K562 (cell line): ENCODE results near the gene ABCA1. TPM values are rescaled to one million over a fixed set of nuclear protein-coding genes. Genes with fewer than 3 reads are reported as not detected.
A peak's percentile ranks its signal among the peaks of the same experiment; 100 is the strongest.

Experiments
- BACH1 ChIP-seq: fragments of 200-800 bp; sonication (Bioruptor generic); IDR thresholded peaks from 2 replicates; pipeline ENCODE4 v1.6.1; 2016; ENCODE audit warnings: missing genetic modification characterization, missing compliant biosample characterization
- CCNT2 ChIP-seq: IDR thresholded peaks from 2 replicates; pipeline ENCODE4 v1.6.1; 2011; ENCODE audit warnings: borderline replicate concordance, low read depth, mild to moderate bottlenecking, moderate library complexity, mixed read lengths, low read length; ENCODE audit not compliant: insufficient read length; ENCODE audit errors: extremely low read depth
- CEBPZ ChIP-seq: fragments of 150-350 bp; IDR thresholded peaks from 2 replicates; pipeline ENCODE4 v1.6.1; 2014; ENCODE audit warnings: low read depth, mild to moderate bottlenecking, low read length, borderline replicate concordance
- CREB3L1 ChIP-seq: fragments of 450-650 bp; IDR thresholded peaks from 2 replicates; pipeline ENCODE4 v1.6.1; 2014; ENCODE audit warnings: low read depth, mild to moderate bottlenecking, moderate library complexity, borderline replicate concordance
- LCOR ChIP-seq: sonication (generic); formaldehyde crosslinking; IDR thresholded peaks from 2 replicates; pipeline ENCODE4 v1.8.0; 2022; ENCODE audit warnings: mild to moderate bottlenecking, missing genetic modification reagents
- MCM2 ChIP-seq: fragments of 450-650 bp; IDR thresholded peaks from 2 replicates; pipeline ENCODE4 v1.6.1; 2017; ENCODE audit warnings: low read depth, mild to moderate bottlenecking
- MNT ChIP-seq, 2 experiments: fragments of 450-650 bp; conservative IDR thresholded peaks; 2 replicates each; pipeline ENCODE4 v1.6.1; 2017; ENCODE audit warnings: mild to moderate bottlenecking in 2 of 2, moderate library complexity in 2 of 2
- NR4A1 ChIP-seq, 2 experiments: fragments of 250-450 bp in 1 of 2; fragments of 450-650 bp in 1 of 2; sonication (Bioruptor Pico) in 1 of 2; IDR thresholded peaks; 2 replicates each; pipeline versions ENCODE4 v1.4.0 to v1.6.1; 2016 to 2020; ENCODE audit warnings: mild to moderate bottlenecking in 2 of 2, missing compliant biosample characterization in 1 of 2, missing genetic modification characterization in 1 of 2, moderate library complexity in 1 of 2
- PHF20 ChIP-seq: fragments of 450-650 bp; IDR thresholded peaks from 2 replicates; pipeline ENCODE4 v1.6.1; 2018; ENCODE audit not compliant: partially characterized antibody
- PHTF2 ChIP-seq: fragments of 250-450 bp; sonication (Bioruptor Pico); IDR thresholded peaks from 2 replicates; pipeline ENCODE4 v1.5.0; 2021; ENCODE audit warnings: mild to moderate bottlenecking
- POLR2H ChIP-seq: IDR thresholded peaks from 2 replicates; pipeline ENCODE4 v1.6.1; 2016; ENCODE audit warnings: missing genetic modification characterization, low read depth, mild to moderate bottlenecking, control low read depth, missing compliant biosample characterization, moderate library complexity
- SMAD4 ChIP-seq: fragments of 250-450 bp; sonication (Bioruptor Pico); conservative IDR thresholded peaks from 2 replicates; pipeline ENCODE4 v1.8.0; 2021; ENCODE audit warnings: inconsistent platforms, mild to moderate bottlenecking, moderate library complexity
- SMARCA4 ChIP-seq: fragments of 450-650 bp; IDR thresholded peaks from 2 replicates; pipeline ENCODE4 v1.6.1; 2016
- TOE1 ChIP-seq, 2 experiments: fragments of 450-650 bp in 1 of 2; sonication (generic) in 1 of 2; formaldehyde crosslinking in 1 of 2; IDR thresholded peaks; 2 replicates each; pipeline versions ENCODE4 v1.7.1 to v1.8.0; 2016 to 2022; ENCODE audit warnings: borderline replicate concordance in 2 of 2, mild to moderate bottlenecking in 2 of 2, antibody characterized with exemption in 1 of 2, inconsistent platforms in 1 of 2, low read depth in 1 of 2, missing genetic modification reagents in 1 of 2, moderate library complexity in 1 of 2
- ZKSCAN8 ChIP-seq: fragments of 200-800 bp; sonication (Bioruptor generic); IDR thresholded peaks from 2 replicates; pipeline ENCODE4 v1.6.1; 2016; ENCODE audit warnings: missing genetic modification characterization, missing compliant biosample characterization
- ZNF143 ChIP-seq: sonication (generic); formaldehyde crosslinking; IDR thresholded peaks from 2 replicates; pipeline ENCODE4 v1.9.0; 2022; ENCODE audit warnings: mild to moderate bottlenecking, missing genetic modification reagents
- ZNF785 ChIP-seq: fragments of 250-450 bp; sonication (Bioruptor Pico); IDR thresholded peaks from 2 replicates; pipeline ENCODE4 v1.4.0; 2020; ENCODE audit warnings: mild to moderate bottlenecking
- polyA plus RNA-seq, 8 experiments: library from polyadenylated mRNA; depleted of rRNA in 4 of 8; stranded (reverse) in 5 of 8; unstranded in 3 of 8; fragments of >200 nt; fragmentation: Nextera tagmentation in 2 of 8; fragmentation: Illumina TruSeq in 1 of 8; extraction: Ambion mirVana in 2 of 8; extraction: Trizol in 1 of 8; gene quantifications; 2 replicates each; pipeline versions ENCODE4 v1.2.1 to v1.2.3, GENCODE V29; 2011 to 2014; ENCODE audit warnings: inconsistent platforms in 1 of 8, missing spikeins in 1 of 8
- total RNA-seq, 7 experiments: library from RNA; depleted of rRNA in 6 of 7; stranded (reverse); fragments of >200 nt in 6 of 7; fragmentation: Illumina TruSeq in 2 of 7; extraction: Trizol in 2 of 7; gene quantifications; 2 replicates each; pipeline versions ENCODE4 v1.2.1 to v1.2.3, GENCODE V29; 2011 to 2021; ENCODE audit warnings: low replicate concordance in 1 of 7

Gene ABCA1
- total and polyA plus RNA-seq, 9 of the 15 experiments (the other 6 are each of a cell fraction or from before 2014, with no cell fraction given), result under 0.01 to 0.18 (median 0.02) TPM; not detected in 5

GRCh38 chr9:104774831-104775573, 153.0 kb downstream of the ABCA1 start (continued):
- TF ChIP-seq SMAD4 (CRISPR knock-in tag) (peak; percentile 98), BACH1 (tag) (peak; percentile 42; the same call in 1 of the 2 replicates), TOE1 (IDR thresholded peaks at IDR 0.05; ENCODE audit: borderline replicate concordance) (peak; percentile 69; the same call in 1 of the 2 replicates), TOE1 (CRISPR knock-in tag; IDR thresholded peaks at IDR 0.05; ENCODE audit: borderline replicate concordance, low read depth) (no peak), PHF20 (no peak), LCOR (CRISPR knock-in tag) (peak; percentile 92), CREB3L1 (no peak), CCNT2 (no peak), ZKSCAN8 (CRISPR knock-in tag) (0 out of 2 replicates have a peak, but pooled peaks have one; percentile 65), ZNF143 (CRISPR knock-in tag) (no peak), MCM2 (no peak), PHTF2 (no peak), SMARCA4 (peak; percentile 93), NR4A1 (CRISPR knock-in tag; IDR thresholded peaks at IDR 0.05) (no peak), NR4A1 (tag; IDR thresholded peaks at IDR 0.05) (peak; percentile 24; the same call in 1 of the 2 replicates), POLR2H (tag) (peak; percentile 43; the same call in 1 of the 2 replicates), CEBPZ (no peak), ZNF785 (CRISPR knock-in tag) (no peak), MNT (conservative IDR thresholded peaks at IDR 0.05) (peak in 1 of 2 experiments; percentile 50; a peak in 2 of 4 replicates)
